Neural cell (in vitro differentiated cells): ENCODE data around the gene PPFIBP2. TPM values are rescaled to one million over a fixed set of nuclear protein-coding genes. Genes with fewer than 3 reads are reported as not detected.

Experiments used
- H2AFZ ChIP-seq: fragments of 200-600, 300-800 bp; sonication (generic), shearing (Covaris generic); 2 replicates; pipeline ENCODE4 v1.6.0; 2014; ENCODE audit warnings: low read depth, mild to moderate bottlenecking, antibody characterized with exemption, low read length, moderate library complexity
- H3F3A ChIP-seq: fragments of 200-600 bp; shearing (Covaris generic); 2 replicates; pipeline ENCODE4 v1.6.1; 2016; ENCODE audit warnings: mild to moderate bottlenecking, moderate library complexity, mixed read lengths, antibody characterized with exemption, low read length; ENCODE audit not compliant: insufficient read depth, poor library complexity, severe bottlenecking
- H3K27ac ChIP-seq: fragments of 200-600, 300-800 bp; sonication (generic), shearing (Covaris generic); 2 replicates; pipeline ENCODE4 v1.5.1; 2014; ENCODE audit warnings: mild to moderate bottlenecking, low read length, moderate library complexity
- H3K27me3 ChIP-seq: fragments of 300-800, 200-600 bp; sonication (generic), shearing (Covaris generic); 2 replicates; pipeline ENCODE4 v1.6.0; 2014; ENCODE audit warnings: mild to moderate bottlenecking, low read depth, low read length, moderate library complexity; ENCODE audit not compliant: insufficient read depth
- H3K36me3 ChIP-seq: fragments of 300-800, 200-600 bp; sonication (generic), shearing (Covaris generic); 2 replicates; pipeline ENCODE4 v1.5.1; 2014; ENCODE audit warnings: mild to moderate bottlenecking, antibody characterized with exemption, low read length, moderate library complexity; ENCODE audit not compliant: insufficient read depth
- H3K4me2 ChIP-seq: fragments of 300-800, 200-600 bp; sonication (generic), shearing (Covaris generic); 2 replicates; pipeline ENCODE4 v1.6.0; 2014; ENCODE audit warnings: mild to moderate bottlenecking, low read length
- H3K4me3 ChIP-seq: fragments of 300-800, 200-600 bp; sonication (generic), shearing (Covaris generic); 2 replicates; pipeline ENCODE4 v1.5.1; 2014; ENCODE audit warnings: mild to moderate bottlenecking, low read length, moderate library complexity
- H3K79me2 ChIP-seq: fragments of 200-600 bp; shearing (Covaris generic); replicated peaks from 2 replicates; pipeline ENCODE4 v1.6.0; 2014; ENCODE audit warnings: mild to moderate bottlenecking, low read length, moderate library complexity; ENCODE audit not compliant: insufficient read depth
- H3K9ac ChIP-seq: fragments of 300-800, 200-600 bp; sonication (generic), shearing (Covaris generic); 2 replicates; pipeline ENCODE4 v1.6.1; 2016; ENCODE audit warnings: mild to moderate bottlenecking, low read length, mixed read lengths
- H3K9me2 ChIP-seq: fragments of 200-600 bp; shearing (Covaris generic); 2 replicates; pipeline ENCODE4 v1.6.1; 2016; ENCODE audit warnings: mild to moderate bottlenecking, low read length, mixed read lengths; ENCODE audit not compliant: insufficient read depth
- H3K9me3 ChIP-seq: fragments of 200-600, 300-800 bp; sonication (generic), shearing (Covaris generic); 2 replicates; pipeline ENCODE4 v1.6.1; 2016; ENCODE audit warnings: mild to moderate bottlenecking, mixed run types, low read length, moderate library complexity, mixed read lengths
- H4K20me1 ChIP-seq: fragments of 200-600 bp; shearing (Covaris generic); 2 replicates; pipeline ENCODE4 v1.6.1; 2016; ENCODE audit warnings: mild to moderate bottlenecking, mixed run types; ENCODE audit not compliant: insufficient read depth
- CTCF ChIP-seq: fragments of 450-650 bp; IDR thresholded peaks from 2 replicates; pipeline ENCODE4 v1.5.1; 2014; ENCODE audit warnings: antibody characterized with exemption, mild to moderate bottlenecking, moderate library complexity; ENCODE audit not compliant: poor library complexity, severe bottlenecking
- EP300 ChIP-seq: fragments of 450-650 bp; conservative IDR thresholded peaks from 2 replicates; pipeline ENCODE4 v1.6.1; 2014; ENCODE audit warnings: antibody characterized with exemption, mild to moderate bottlenecking, moderate library complexity; ENCODE audit not compliant: poor library complexity, severe bottlenecking
- EZH2 ChIP-seq: fragments of 200-600, 300-800 bp; shearing (Covaris generic), sonication (generic); IDR thresholded peaks from 2 replicates; pipeline ENCODE4 v1.6.1; 2014; ENCODE audit warnings: antibody characterized with exemption, low read length, borderline replicate concordance, mild to moderate bottlenecking; ENCODE audit not compliant: insufficient read depth, poor library complexity, severe bottlenecking
- MXI1 ChIP-seq: fragments of 450-650 bp; conservative IDR thresholded peaks from 2 replicates; pipeline ENCODE4 v1.6.1; 2014; ENCODE audit warnings: antibody characterized with exemption, mild to moderate bottlenecking; ENCODE audit not compliant: poor library complexity, severe bottlenecking
- POLR2AphosphoS5 ChIP-seq: IDR thresholded peaks from 2 replicates; pipeline ENCODE4 v1.6.1; 2012
- RAD21 ChIP-seq: fragments of 450-650 bp; conservative IDR thresholded peaks from 2 replicates; pipeline ENCODE4 v1.6.1; 2014; ENCODE audit warnings: antibody characterized with exemption, mild to moderate bottlenecking, moderate library complexity
- REST ChIP-seq: IDR thresholded peaks from 2 replicates; pipeline ENCODE4 v1.6.1; 2012; ENCODE audit warnings: borderline replicate concordance
- SMC3 ChIP-seq: fragments of 450-650 bp; conservative IDR thresholded peaks from 2 replicates; pipeline ENCODE4 v1.6.1; 2014; ENCODE audit warnings: antibody characterized with exemption, mild to moderate bottlenecking, moderate library complexity; ENCODE audit not compliant: poor library complexity
- TAF1 ChIP-seq: IDR thresholded peaks from 2 replicates; pipeline ENCODE4 v1.6.1; 2012; ENCODE audit warnings: low read depth
- polyA plus RNA-seq: library from polyadenylated mRNA; depleted of rRNA; stranded (reverse); fragments of >200 nt; gene quantifications from 2 replicates; pipeline ENCODE4 v1.2.3, GENCODE V29; 2014

The PPFIBP2 gene
- polyA plus RNA-seq, 1 donor from 2014 or later, result not detected

- H3K27me3 ChIP-seq, result no peaks in the 10 kb centered on the region
- no peak overlapping the region for H3K9ac ChIP-seq
- H3K27ac ChIP-seq, result no peak overlapping the region
- no peak for TF ChIP-seq EZH2
- TF ChIP-seq RAD21, result no peak
- TF ChIP-seq REST, result no peak
- no peak for TF ChIP-seq SMC3
- TF ChIP-seq POLR2AphosphoS5, result no peak
- TF ChIP-seq TAF1, result no peak
- no peak for TF ChIP-seq EP300
- no peak for TF ChIP-seq MXI1
- no peak for TF ChIP-seq CTCF
- no peaks in the 10 kb centered on the region for H3K9me3 ChIP-seq
- H4K20me1 ChIP-seq, result no peaks in the 10 kb centered on the region
- H2AFZ ChIP-seq, result no peak overlapping the region
- no peaks in the 10 kb centered on the region for H3K36me3 ChIP-seq
- no peaks in the 10 kb centered on the region for H3K9me2 ChIP-seq
- H3K4me3 ChIP-seq, result no peak overlapping the region
- H3K4me2 ChIP-seq, result no peak overlapping the region
- no peaks in the 10 kb centered on the region for H3K79me2 ChIP-seq
- H3F3A ChIP-seq, result no peaks in the 10 kb centered on the region
These were observed 44.4 kb upstream of the PPFIBP2 start for GRCh38 chr11:7469351-7469865.

GRCh38 chr11:7471071-7471470 is 42.7 kb upstream of the PPFIBP2 start:
- Histone ChIP-seq H3K4me2 (no peak overlapping the region), H3K4me3 (no peak overlapping the region)

More at GRCh38 chr11:7471071-7471470, 42.7 kb upstream of the PPFIBP2 start:
- H3K36me3 ChIP-seq, result no peaks in the 10 kb centered on the region
- H3F3A ChIP-seq, result no peaks in the 10 kb centered on the region
- no peaks in the 10 kb centered on the region for H3K9me2 ChIP-seq
- no peak overlapping the region for H3K27ac ChIP-seq
- no peak overlapping the region for H3K9ac ChIP-seq
- TF ChIP-seq CTCF (no peak), SMC3 (no peak), POLR2AphosphoS5 (no peak), MXI1 (no peak)
- H3K79me2 ChIP-seq, result no peaks in the 10 kb centered on the region
- H3K27me3 ChIP-seq, result no peaks in the 10 kb centered on the region
- H4K20me1 ChIP-seq, result no peaks in the 10 kb centered on the region
- no peaks in the 10 kb centered on the region for H3K9me3 ChIP-seq
- no peak overlapping the region for H2AFZ ChIP-seq
